ENCODE measurements around the gene FAM53B. TPM values are rescaled to one million over a fixed set of nuclear protein-coding genes. Genes with fewer than 3 reads are reported as not detected.
A peak's percentile ranks its signal among the peaks of the same experiment; 100 is the strongest.
"Not testable (repeated sequence)": the region's sequence is repeated elsewhere in the genome, so short reads cannot be mapped to it uniquely, and the experiment has no call there.

The FAM53B gene
- total RNA-seq, 1 experiment from 2014 or later: 13.7 TPM

GRCh38 chr10:124612611-124613498 is 131.3 kb downstream of the FAM53B start:
- DNase-seq: no peak
- ChIA-PET POLR2A (no interaction called here), CTCF (interaction anchor here (0.6 kb wide), 1 partner anchor 79 kb away, joined by 5 read pairs; no protein-coding TSS in a partner anchor)
- Mint-ChIP-seq H3K4me1 (ENCODE audit: low read depth, unreplicated experiment) (no peaks in the 10 kb centered on the region), H3K36me3 (ENCODE audit: insufficient read depth, unreplicated experiment) (no peaks in the 10 kb centered on the region), H3K27ac (ENCODE audit: unreplicated experiment) (no peak overlapping the region), H3K27me3 (ENCODE audit: insufficient read depth, unreplicated experiment) (no peaks in the 10 kb centered on the region), H3K9me3 (ENCODE audit: unreplicated experiment) (no peaks in the 10 kb centered on the region), H3K4me3 (ENCODE audit: unreplicated experiment) (no peak overlapping the region)
- Histone ChIP-seq H3K9me3 (no peaks in the 10 kb centered on the region), H3K4me1 (no peaks in the 10 kb centered on the region), H3K27me3 (replicated peaks; ENCODE audit: control insufficient read depth, insufficient read depth, low read length) (no peaks in the 10 kb centered on the region), H3K4me3 (ENCODE audit: low read depth, low read length) (no peak overlapping the region), H3K36me3 (ENCODE audit: control insufficient read depth, insufficient read depth, low read length) (no peaks in the 10 kb centered on the region)
- TF ChIP-seq CTCF (IDR thresholded peaks at IDR 0.05; ENCODE audit: insufficient read depth in 1 of 2, low read depth in 1 of 2, low read length in 1 of 2, severe bottlenecking in 1 of 2, unreplicated experiment in 1 of 2): no peak
- intact Hi-C loops (cut with micrococcal nuclease; ENCODE audit: unreplicated experiment): no loop called here
- BruUV-seq (replicated peaks): no TSS peak

- H3K36me3 ChIP-seq (ENCODE audit: control insufficient read depth, insufficient read depth, low read length): no peaks in the 10 kb centered on the region
- no peaks in the 10 kb centered on the region for H3K4me1 ChIP-seq
- Mint-ChIP-seq H3K4me3 (ENCODE audit: unreplicated experiment) (no peak overlapping the region), H3K27ac (ENCODE audit: unreplicated experiment) (no peak overlapping the region), H3K27me3 (ENCODE audit: insufficient read depth, unreplicated experiment) (no peaks in the 10 kb centered on the region), H3K4me1 (ENCODE audit: low read depth, unreplicated experiment) (no peaks in the 10 kb centered on the region), H3K9me3 (ENCODE audit: unreplicated experiment) (no peaks in the 10 kb centered on the region), H3K36me3 (ENCODE audit: insufficient read depth, unreplicated experiment) (no peaks in the 10 kb centered on the region)
- no peaks in the 10 kb centered on the region for H3K27me3 ChIP-seq (replicated peaks; ENCODE audit: control insufficient read depth, insufficient read depth, low read length)
- ChIA-PET POLR2A (no interaction called here), CTCF (no interaction called here)
- intact Hi-C loops (cut with micrococcal nuclease; ENCODE audit: unreplicated experiment): no loop called here
- no peak overlapping the region for H3K4me3 ChIP-seq (ENCODE audit: low read depth, low read length)
- TF ChIP-seq CTCF (IDR thresholded peaks at IDR 0.05; ENCODE audit: insufficient read depth in 1 of 2, low read depth in 1 of 2, low read length in 1 of 2, severe bottlenecking in 1 of 2, unreplicated experiment in 1 of 2): no peak
- DNase-seq: no peak
- H3K9me3 ChIP-seq: no peaks in the 10 kb centered on the region
- no TSS peak for BruUV-seq (replicated peaks)
These were observed 132.4 kb downstream of the FAM53B start for GRCh38 chr10:124611738-124612137.

- BruUV-seq (replicated peaks); H3K27ac Mint-ChIP-seq (ENCODE audit: unreplicated experiment); DNase-seq; POLR2A ChIA-PET; H3K9me3 Mint-ChIP-seq (ENCODE audit: unreplicated experiment); H3K27me3 Mint-ChIP-seq (ENCODE audit: insufficient read depth, unreplicated experiment); H3K9me3 ChIP-seq; CTCF ChIA-PET; H3K4me3 ChIP-seq (ENCODE audit: low read depth, low read length); H3K36me3 Mint-ChIP-seq (ENCODE audit: insufficient read depth, unreplicated experiment); H3K4me3 Mint-ChIP-seq (ENCODE audit: unreplicated experiment); H3K27me3 ChIP-seq (replicated peaks; ENCODE audit: control insufficient read depth, insufficient read depth, low read length); H3K4me1 Mint-ChIP-seq (ENCODE audit: low read depth, unreplicated experiment); H3K4me1 ChIP-seq; H3K36me3 ChIP-seq (ENCODE audit: control insufficient read depth, insufficient read depth, low read length); intact Hi-C loops (cut with micrococcal nuclease; ENCODE audit: unreplicated experiment): not testable (repeated sequence)
These were observed 133.3 kb downstream of the FAM53B start for GRCh38 chr10:124610851-124611250.

- POLR2A ChIA-PET; H3K4me1 Mint-ChIP-seq (ENCODE audit: low read depth, unreplicated experiment); H3K36me3 Mint-ChIP-seq (ENCODE audit: insufficient read depth, unreplicated experiment); H3K4me3 ChIP-seq (ENCODE audit: low read depth, low read length); H3K4me3 Mint-ChIP-seq (ENCODE audit: unreplicated experiment); intact Hi-C loops (cut with micrococcal nuclease; ENCODE audit: unreplicated experiment); H3K27ac Mint-ChIP-seq (ENCODE audit: unreplicated experiment); H3K36me3 ChIP-seq (ENCODE audit: control insufficient read depth, insufficient read depth, low read length); H3K27me3 Mint-ChIP-seq (ENCODE audit: insufficient read depth, unreplicated experiment); H3K4me1 ChIP-seq; BruUV-seq (replicated peaks); H3K9me3 ChIP-seq; H3K9me3 Mint-ChIP-seq (ENCODE audit: unreplicated experiment); H3K27me3 ChIP-seq (replicated peaks; ENCODE audit: control insufficient read depth, insufficient read depth, low read length); CTCF ChIA-PET: not testable (repeated sequence)
- DNase-seq: peak in 1 of 2 experiments; percentile 56
These were observed 134.0 kb downstream of the FAM53B start for GRCh38 chr10:124610186-124610585.
